Keratinocyte (primary cell): ENCODE measurements around the gene GRIK4. TPM values are rescaled to one million over a fixed set of nuclear protein-coding genes. Genes with fewer than 3 reads are reported as not detected.

Experiments used
- DNase-seq: peaks from one replicate; pipeline ENCODE4 v3.0.0-alpha.2; 2011; ENCODE audit warnings: low read depth, missing footprints, low spot score
- FAIRE-seq: peaks from 2 replicates; lab custom pipeline; 2011; peaks lifted over from hg19 to GRCh38; lab: Jason Lieb, UNC
- H2AFZ ChIP-seq: 2 replicates; pipeline ENCODE4 v1.6.0; 2012; ENCODE audit warnings: low read length, control low read depth, inconsistent platforms; ENCODE audit not compliant: control insufficient read depth
- H3K27ac ChIP-seq: 2 replicates; pipeline ENCODE4 v1.5.1; 2011; ENCODE audit warnings: low read length; ENCODE audit not compliant: control insufficient read depth, insufficient read depth
- H3K27me3 ChIP-seq: 3 replicates; pipeline ENCODE4 v1.6.0; 2011; ENCODE audit warnings: low read length; ENCODE audit not compliant: control insufficient read depth, insufficient read depth; ENCODE audit errors: extremely low read depth
- H3K36me3 ChIP-seq, 2 experiments: 2 replicates in 1 of 2; 3 replicates in 1 of 2; pipeline ENCODE4 v1.5.1; 2011; ENCODE audit warnings: low read length in 2 of 2, mild to moderate bottlenecking in 1 of 2; ENCODE audit not compliant: control insufficient read depth in 2 of 2, insufficient read depth in 2 of 2; ENCODE audit errors: extremely low read depth in 1 of 2
- H3K4me1 ChIP-seq: 3 replicates; pipeline ENCODE4 v1.5.1; 2011; ENCODE audit warnings: low read length; ENCODE audit not compliant: control insufficient read depth, insufficient read depth; ENCODE audit errors: extremely low read depth
- H3K4me2 ChIP-seq: 3 replicates; pipeline ENCODE4 v1.6.0; 2011; ENCODE audit warnings: low read depth, low read length; ENCODE audit not compliant: control insufficient read depth, insufficient read depth; ENCODE audit errors: extremely low read depth
- H3K4me3 ChIP-seq, 3 experiments: fragments of 200-600 bp in 1 of 3; sonication (generic) in 1 of 3; 2 replicates in 2 of 3; 3 replicates in 1 of 3; pipeline ENCODE4 v1.5.1; 2011 to 2016; ENCODE audit warnings: low read length in 3 of 3, mild to moderate bottlenecking in 3 of 3, control low read depth in 2 of 3, inconsistent platforms in 1 of 3, low read depth in 1 of 3, mixed read lengths in 1 of 3, mixed run types in 1 of 3, moderate library complexity in 1 of 3; ENCODE audit not compliant: control insufficient read depth in 2 of 3, insufficient read depth in 2 of 3; ENCODE audit errors: extremely low read depth in 1 of 3
- H3K79me2 ChIP-seq: 2 replicates; pipeline ENCODE4 v1.6.0; 2012; ENCODE audit warnings: low read length; ENCODE audit not compliant: control insufficient read depth, insufficient read depth
- H3K9ac ChIP-seq: 3 replicates; pipeline ENCODE4 v1.6.0; 2011; ENCODE audit warnings: low read length; ENCODE audit not compliant: control insufficient read depth, insufficient read depth; ENCODE audit errors: extremely low read depth
- H3K9me1 ChIP-seq: 3 replicates; pipeline ENCODE4 v1.6.0; 2011; ENCODE audit warnings: low read length; ENCODE audit not compliant: control insufficient read depth, insufficient read depth; ENCODE audit errors: extremely low read depth
- H3K9me3 ChIP-seq: 2 replicates; pipeline ENCODE4 v1.5.1; 2012; ENCODE audit warnings: low read depth, low read length; ENCODE audit not compliant: control insufficient read depth
- H4K20me1 ChIP-seq: 3 replicates; pipeline ENCODE4 v1.6.0; 2011; ENCODE audit warnings: low read length; ENCODE audit not compliant: control insufficient read depth, insufficient read depth; ENCODE audit errors: extremely low read depth
- EZH2 ChIP-seq: IDR thresholded peaks from one replicate; pipeline ENCODE4 v1.6.1; 2012; ENCODE audit warnings: inconsistent platforms, mild to moderate bottlenecking, low read length, moderate library complexity
- dilution Hi-C: fragments of 300-500 bp; cut with MboI; formaldehyde crosslinking; loops from one replicate; pipeline ENCODE4 v1.7.0; 2020; ENCODE audit warnings: low sequenced_read_pairs; ENCODE audit not compliant: extremely low pct_ligation_motif_present
- polyA plus RNA-seq, 5 experiments: library from polyadenylated mRNA; depleted of rRNA in 3 of 5; stranded (reverse) in 3 of 5; stranded (forward) in 1 of 5; unstranded in 1 of 5; fragments of >200 nt; gene quantifications; 1 replicate in 1 of 5; 2 replicates in 3 of 5; 3 replicates in 1 of 5; pipeline versions ENCODE4 v1.2.1 to v1.2.3, GENCODE V29; 2011 to 2012; ENCODE audit warnings: missing spikeins in 2 of 5, low read depth in 1 of 5, low replicate concordance in 1 of 5
- TF ChIP-seq, protein P1 (sequence below), 3 experiments: IDR thresholded peaks in 1 of 3; conservative IDR thresholded peaks in 1 of 3; optimal IDR thresholded peaks in 1 of 3; 2 replicates in 2 of 3; 3 replicates in 1 of 3; pipeline versions ENCODE3 to v1.5.1; 2011; ENCODE audit warnings: low read length in 3 of 3, mild to moderate bottlenecking in 3 of 3, moderate library complexity in 2 of 3, control low read depth in 1 of 3, inconsistent platforms in 1 of 3; ENCODE audit not compliant: insufficient read depth in 2 of 3; ENCODE audit errors: extremely low read depth in 1 of 3

GRIK4 gene
- polyA plus RNA-seq, 1 donor (not counting 4 experiments of a cell fraction or from before 2014, with no cell fraction given): not detected

GRCh38 chr11:120882175-120882574 is 370.6 kb downstream of the GRIK4 start:
- Histone ChIP-seq H3K79me2 (no peaks in the 10 kb centered on the region), H3K27ac (no peak overlapping the region), H3K9me1 (no peaks in the 10 kb centered on the region), H3K27me3 (peaks cover 59% of the 10 kb centered on the region), H3K4me3 (no peak overlapping the region), H3K36me3 (no peaks in the 10 kb centered on the region), H4K20me1 (no peaks in the 10 kb centered on the region), H3K4me1 (no peaks in the 10 kb centered on the region), H3K9ac (no peak overlapping the region), H2AFZ (no peak overlapping the region), H3K9me3 (no peaks in the 10 kb centered on the region), H3K4me2 (no peak overlapping the region)
- DNase-seq (no peak), FAIRE-seq (no peak)
- TF ChIP-seq EZH2: no peak
- TF ChIP-seq, protein P1, sequence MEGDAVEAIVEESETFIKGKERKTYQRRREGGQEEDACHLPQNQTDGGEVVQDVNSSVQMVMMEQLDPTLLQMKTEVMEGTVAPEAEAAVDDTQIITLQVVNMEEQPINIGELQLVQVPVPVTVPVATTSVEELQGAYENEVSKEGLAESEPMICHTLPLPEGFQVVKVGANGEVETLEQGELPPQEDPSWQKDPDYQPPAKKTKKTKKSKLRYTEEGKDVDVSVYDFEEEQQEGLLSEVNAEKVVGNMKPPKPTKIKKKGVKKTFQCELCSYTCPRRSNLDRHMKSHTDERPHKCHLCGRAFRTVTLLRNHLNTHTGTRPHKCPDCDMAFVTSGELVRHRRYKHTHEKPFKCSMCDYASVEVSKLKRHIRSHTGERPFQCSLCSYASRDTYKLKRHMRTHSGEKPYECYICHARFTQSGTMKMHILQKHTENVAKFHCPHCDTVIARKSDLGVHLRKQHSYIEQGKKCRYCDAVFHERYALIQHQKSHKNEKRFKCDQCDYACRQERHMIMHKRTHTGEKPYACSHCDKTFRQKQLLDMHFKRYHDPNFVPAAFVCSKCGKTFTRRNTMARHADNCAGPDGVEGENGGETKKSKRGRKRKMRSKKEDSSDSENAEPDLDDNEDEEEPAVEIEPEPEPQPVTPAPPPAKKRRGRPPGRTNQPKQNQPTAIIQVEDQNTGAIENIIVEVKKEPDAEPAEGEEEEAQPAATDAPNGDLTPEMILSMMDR (optimal IDR thresholded peaks at IDR 0.05 in 1 of 3, IDR thresholded peaks at IDR 0.05 in 1 of 3, conservative IDR thresholded peaks at IDR 0.05 in 1 of 3; ENCODE audit: extremely low read depth in 1 of 3, insufficient read depth in 2 of 3, low read length in 3 of 3): no peak
- dilution Hi-C loops: no loop called here

- Histone ChIP-seq H3K4me2 (peak overlapping the region; percentile 27), H2AFZ (no peak overlapping the region), H3K9me3 (no peaks in the 10 kb centered on the region), H4K20me1 (no peaks in the 10 kb centered on the region), H3K9me1 (no peaks in the 10 kb centered on the region), H3K4me3 (no peak overlapping the region), H3K36me3 (no peaks in the 10 kb centered on the region), H3K9ac (no peak overlapping the region), H3K4me1 (no peaks in the 10 kb centered on the region), H3K27me3 (peaks cover 59% of the 10 kb centered on the region), H3K79me2 (no peaks in the 10 kb centered on the region), H3K27ac (no peak overlapping the region)
- dilution Hi-C loops: no loop called here
- no peak for TF ChIP-seq EZH2
- TF ChIP-seq, protein P1 (optimal IDR thresholded peaks at IDR 0.05 in 1 of 3, IDR thresholded peaks at IDR 0.05 in 1 of 3, conservative IDR thresholded peaks at IDR 0.05 in 1 of 3; ENCODE audit: extremely low read depth in 1 of 3, insufficient read depth in 2 of 3, low read length in 3 of 3): no peak
- DNase-seq (no peak), FAIRE-seq (no peak)
Measured at GRCh38 chr11:120883404-120884080, 372.0 kb downstream of the GRIK4 start.
